Tibial nerve (tissue), 4 donors: ENCODE results near the gene C1QTNF7.
A peak's percentile ranks its signal among the peaks of the same experiment; 100 is the strongest.

ENCODE experiments used
- EP300 ChIP-seq, 2 donors: sonication (generic); formaldehyde crosslinking; IDR thresholded peaks; one replicate each; pipeline ENCODE4 v1.6.1; 2017; ENCODE audit warnings: antibody characterized with exemption in 2 of 2, mild to moderate bottlenecking in 1 of 2
- POLR2A ChIP-seq, 2 donors: fragments of 450-650 bp; IDR thresholded peaks; one replicate each; pipeline ENCODE4 v1.6.1; 2017; ENCODE audit warnings: antibody characterized with exemption in 2 of 2, mild to moderate bottlenecking in 2 of 2, moderate library complexity in 2 of 2
- TF ChIP-seq, protein P1 (sequence below), 5 experiments: fragments of 200-600 bp in 3 of 5; fragments of 450-650 bp in 2 of 5; sonication (generic) in 3 of 5; IDR thresholded peaks; one replicate each; pipeline ENCODE4 v1.5.1; 2016 to 2019; ENCODE audit warnings: antibody characterized with exemption in 5 of 5, mild to moderate bottlenecking in 3 of 5, moderate library complexity in 2 of 5

- TF ChIP-seq EP300 (IDR thresholded peaks at IDR 0.05), result peak in 1 of 2 donors; percentile 27
- no peak for TF ChIP-seq POLR2A (IDR thresholded peaks at IDR 0.05)
- TF ChIP-seq, protein P1, sequence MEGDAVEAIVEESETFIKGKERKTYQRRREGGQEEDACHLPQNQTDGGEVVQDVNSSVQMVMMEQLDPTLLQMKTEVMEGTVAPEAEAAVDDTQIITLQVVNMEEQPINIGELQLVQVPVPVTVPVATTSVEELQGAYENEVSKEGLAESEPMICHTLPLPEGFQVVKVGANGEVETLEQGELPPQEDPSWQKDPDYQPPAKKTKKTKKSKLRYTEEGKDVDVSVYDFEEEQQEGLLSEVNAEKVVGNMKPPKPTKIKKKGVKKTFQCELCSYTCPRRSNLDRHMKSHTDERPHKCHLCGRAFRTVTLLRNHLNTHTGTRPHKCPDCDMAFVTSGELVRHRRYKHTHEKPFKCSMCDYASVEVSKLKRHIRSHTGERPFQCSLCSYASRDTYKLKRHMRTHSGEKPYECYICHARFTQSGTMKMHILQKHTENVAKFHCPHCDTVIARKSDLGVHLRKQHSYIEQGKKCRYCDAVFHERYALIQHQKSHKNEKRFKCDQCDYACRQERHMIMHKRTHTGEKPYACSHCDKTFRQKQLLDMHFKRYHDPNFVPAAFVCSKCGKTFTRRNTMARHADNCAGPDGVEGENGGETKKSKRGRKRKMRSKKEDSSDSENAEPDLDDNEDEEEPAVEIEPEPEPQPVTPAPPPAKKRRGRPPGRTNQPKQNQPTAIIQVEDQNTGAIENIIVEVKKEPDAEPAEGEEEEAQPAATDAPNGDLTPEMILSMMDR (IDR thresholded peaks at IDR 0.05), result no peak
These were observed at the start of gene C1QTNF7 for GRCh38 chr4:15427701-15428100.
